ENCODE measurements around the gene MAGEA11.

The MAGEA11 gene

GRCh38 chrX:149687991-149688390, 23.9 kb upstream of the MAGEA11 start:
- TF ChIP-seq CEBPB (IDR thresholded peaks at IDR 0.05) (no peak), USF1 (IDR thresholded peaks at IDR 0.05) (no peak), ZBTB7A (IDR thresholded peaks at IDR 0.05; ENCODE audit: low read depth) (no peak), EP300 (IDR thresholded peaks at IDR 0.05; ENCODE audit: borderline replicate concordance) (no peak), FOXM1 (IDR thresholded peaks at IDR 0.05; ENCODE audit: borderline replicate concordance, low read depth) (no peak), TCF12 (IDR thresholded peaks at IDR 0.05; ENCODE audit: low read depth) (no peak), REST (IDR thresholded peaks at IDR 0.05; ENCODE audit: low read depth) (no peak), TAF1 (IDR thresholded peaks at IDR 0.05; ENCODE audit: low read depth) (no peak), YY1 (IDR thresholded peaks at IDR 0.05; ENCODE audit: low read depth) (no peak), MAX (IDR thresholded peaks at IDR 0.05) (no peak), NFIC (IDR thresholded peaks at IDR 0.05) (no peak), TEAD4 (IDR thresholded peaks at IDR 0.05) (no peak)

- TF ChIP-seq FOXM1 (IDR thresholded peaks at IDR 0.05; ENCODE audit: borderline replicate concordance, low read depth) (no peak), CEBPB (IDR thresholded peaks at IDR 0.05) (no peak), TEAD4 (IDR thresholded peaks at IDR 0.05) (no peak), USF1 (IDR thresholded peaks at IDR 0.05) (no peak), ZBTB7A (IDR thresholded peaks at IDR 0.05; ENCODE audit: low read depth) (no peak), MAX (IDR thresholded peaks at IDR 0.05) (no peak), NFIC (IDR thresholded peaks at IDR 0.05) (no peak), TAF1 (IDR thresholded peaks at IDR 0.05; ENCODE audit: low read depth) (no peak), EP300 (IDR thresholded peaks at IDR 0.05; ENCODE audit: borderline replicate concordance) (no peak), REST (IDR thresholded peaks at IDR 0.05; ENCODE audit: low read depth) (no peak)
Observed at GRCh38 chrX:149688552-149688951, 23.3 kb upstream of the MAGEA11 start.

GRCh38 chrX:149691794-149692193, 20.1 kb upstream of the MAGEA11 start:
- TF ChIP-seq CEBPB (IDR thresholded peaks at IDR 0.05) (no peak), REST (IDR thresholded peaks at IDR 0.05; ENCODE audit: low read depth) (no peak), TEAD4 (IDR thresholded peaks at IDR 0.05) (no peak), USF1 (IDR thresholded peaks at IDR 0.05) (no peak), FOXM1 (IDR thresholded peaks at IDR 0.05; ENCODE audit: borderline replicate concordance, low read depth) (no peak), TAF1 (IDR thresholded peaks at IDR 0.05; ENCODE audit: low read depth) (no peak), EP300 (IDR thresholded peaks at IDR 0.05; ENCODE audit: borderline replicate concordance) (no peak)

GRCh38 chrX:149699761-149700160, 12.1 kb upstream of the MAGEA11 start:
- no peak for TF ChIP-seq MAX (IDR thresholded peaks at IDR 0.05)
- TF ChIP-seq REST (IDR thresholded peaks at IDR 0.05; ENCODE audit: low read depth) = no peak
- TF ChIP-seq EP300 (IDR thresholded peaks at IDR 0.05; ENCODE audit: borderline replicate concordance) = no peak
- TF ChIP-seq TEAD4 (IDR thresholded peaks at IDR 0.05) = no peak
- TF ChIP-seq USF1 (IDR thresholded peaks at IDR 0.05) = no peak
- TF ChIP-seq EGR1 (IDR thresholded peaks at IDR 0.05) = no peak
- TF ChIP-seq FOXM1 (IDR thresholded peaks at IDR 0.05; ENCODE audit: borderline replicate concordance, low read depth) = no peak
- TF ChIP-seq RAD21 (IDR thresholded peaks at IDR 0.05; ENCODE audit: low read depth) = no peak
- TF ChIP-seq TAF1 (IDR thresholded peaks at IDR 0.05; ENCODE audit: low read depth) = no peak
- TF ChIP-seq ZBTB7A (IDR thresholded peaks at IDR 0.05; ENCODE audit: low read depth) = no peak
- TF ChIP-seq CEBPB (IDR thresholded peaks at IDR 0.05) = no peak
- TF ChIP-seq NFIC (IDR thresholded peaks at IDR 0.05) = no peak
- TF ChIP-seq CREB1 (IDR thresholded peaks at IDR 0.05; ENCODE audit: low read depth) = no peak
